ENCODE results near the gene ZDHHC11B. TPM values are rescaled to one million over a fixed set of nuclear protein-coding genes. Genes with fewer than 3 reads are reported as not detected.
"Not testable (repeated sequence)": the region's sequence is repeated elsewhere in the genome, so short reads cannot be mapped to it uniquely, and the experiment has no call there.

ZDHHC11B gene
- total and polyA plus RNA-seq, 7 experiments from 2014 or later, result 0.13 to 5.5 (median 1.2) TPM; not detected in 2

GRCh38 chr5:754143-754632 lies 30.3 kb downstream of the ZDHHC11B start:
- H3K36me3 Mint-ChIP-seq; ATAC-seq; H3K27me3 Mint-ChIP-seq; H3K4me3 ChIP-seq (ENCODE audit: low read length); H3K4me1 ChIP-seq (ENCODE audit: control insufficient read depth in 2 of 2, insufficient read depth in 2 of 2, low read length in 2 of 2); POLR2A ChIA-PET; H3K36me3 ChIP-seq (ENCODE audit: control insufficient read depth in 2 of 3, insufficient read depth in 3 of 3, low read length in 3 of 3); intact Hi-C loops (cut with micrococcal nuclease); H3K4me3 Mint-ChIP-seq; H3K27ac Mint-ChIP-seq; DNase-seq; H3K9me3 Mint-ChIP-seq; H3K9me3 ChIP-seq (ENCODE audit: control insufficient read depth in 2 of 3, low read length in 3 of 3); CTCF ChIA-PET; H3K27me3 ChIP-seq (ENCODE audit: control insufficient read depth in 2 of 2, insufficient read depth in 2 of 2, low read length in 2 of 2); H3K27ac ChIP-seq (ENCODE audit: low read depth, low read length): not testable (repeated sequence)
- peaks cover 4 to 13% (median 5%) of the 10 kb centered on the region in 7 donors for H3K4me1 Mint-ChIP-seq

DNA sequence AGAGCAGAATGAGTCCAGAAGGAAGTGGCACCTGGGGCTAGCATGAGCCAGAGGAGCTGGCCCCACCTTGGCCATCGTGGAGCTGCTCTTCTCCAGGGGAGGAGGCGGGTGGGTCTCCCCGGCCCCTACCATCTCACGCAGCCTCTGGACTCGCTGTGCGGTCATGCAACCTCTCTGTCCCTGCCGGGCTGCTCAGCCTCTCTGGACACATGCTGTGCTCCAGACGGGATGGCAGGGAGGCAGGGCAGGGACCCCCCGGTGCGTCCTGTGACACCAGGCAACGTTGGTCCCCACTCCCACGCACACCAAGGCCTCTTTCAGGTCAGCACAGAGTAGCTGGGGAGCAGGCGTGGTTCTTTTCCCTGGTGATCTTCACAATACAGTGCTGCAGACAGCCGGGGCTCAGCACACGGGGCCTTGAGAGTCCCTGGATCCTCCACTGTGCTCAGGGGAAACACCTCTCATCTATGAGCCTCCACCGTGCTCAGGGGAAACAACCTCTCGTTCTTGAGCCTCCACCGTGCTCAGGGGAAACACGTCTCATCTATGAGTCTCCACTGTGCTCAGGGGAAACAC lies 30.9 kb downstream of the ZDHHC11B start:
- H3K9me3 Mint-ChIP-seq; H3K4me1 ChIP-seq (ENCODE audit: control insufficient read depth in 2 of 2, insufficient read depth in 2 of 2, low read length in 2 of 2); POLR2A ChIA-PET; H3K4me3 ChIP-seq (ENCODE audit: low read length); DNase-seq; H3K27me3 ChIP-seq (ENCODE audit: control insufficient read depth in 2 of 2, insufficient read depth in 2 of 2, low read length in 2 of 2); H3K27ac Mint-ChIP-seq; CTCF ChIA-PET; H3K4me3 Mint-ChIP-seq; H3K36me3 ChIP-seq (ENCODE audit: control insufficient read depth in 2 of 3, insufficient read depth in 3 of 3, low read length in 3 of 3); ATAC-seq; H3K27me3 Mint-ChIP-seq; H3K36me3 Mint-ChIP-seq; intact Hi-C loops (cut with micrococcal nuclease); H3K9me3 ChIP-seq (ENCODE audit: control insufficient read depth in 2 of 3, low read length in 3 of 3); H3K27ac ChIP-seq (ENCODE audit: low read depth, low read length); H3K4me1 Mint-ChIP-seq: not testable (repeated sequence)

- ATAC-seq; H3K27me3 Mint-ChIP-seq; H3K4me1 Mint-ChIP-seq; POLR2A ChIA-PET; H3K36me3 ChIP-seq (ENCODE audit: control insufficient read depth in 2 of 3, insufficient read depth in 3 of 3, low read length in 3 of 3); CTCF ChIA-PET; H3K4me3 Mint-ChIP-seq; intact Hi-C loops (cut with micrococcal nuclease); H3K4me1 ChIP-seq (ENCODE audit: control insufficient read depth in 2 of 2, insufficient read depth in 2 of 2, low read length in 2 of 2); H3K9me3 ChIP-seq (ENCODE audit: control insufficient read depth in 2 of 3, low read length in 3 of 3); H3K27me3 ChIP-seq (ENCODE audit: control insufficient read depth in 2 of 2, insufficient read depth in 2 of 2, low read length in 2 of 2); H3K27ac ChIP-seq (ENCODE audit: low read depth, low read length); H3K36me3 Mint-ChIP-seq; DNase-seq; H3K9me3 Mint-ChIP-seq; H3K27ac Mint-ChIP-seq; H3K4me3 ChIP-seq (ENCODE audit: low read length): not testable (repeated sequence)
Observed at GRCh38 chr5:752532-753115, 31.9 kb downstream of the ZDHHC11B start.

- ATAC-seq; H3K4me1 ChIP-seq (ENCODE audit: control insufficient read depth in 2 of 2, insufficient read depth in 2 of 2, low read length in 2 of 2); H3K4me1 Mint-ChIP-seq; intact Hi-C loops (cut with micrococcal nuclease); H3K9me3 Mint-ChIP-seq; H3K36me3 Mint-ChIP-seq; H3K27me3 ChIP-seq (ENCODE audit: control insufficient read depth in 2 of 2, insufficient read depth in 2 of 2, low read length in 2 of 2); CTCF ChIA-PET; POLR2A ChIA-PET; H3K4me3 ChIP-seq (ENCODE audit: low read length); H3K36me3 ChIP-seq (ENCODE audit: control insufficient read depth in 2 of 3, insufficient read depth in 3 of 3, low read length in 3 of 3); H3K27me3 Mint-ChIP-seq; H3K9me3 ChIP-seq (ENCODE audit: control insufficient read depth in 2 of 3, low read length in 3 of 3); H3K4me3 Mint-ChIP-seq; H3K27ac Mint-ChIP-seq; DNase-seq; H3K27ac ChIP-seq (ENCODE audit: low read depth, low read length): not testable (repeated sequence)
Observed at GRCh38 chr5:751992-752391, 32.5 kb downstream of the ZDHHC11B start.

DNA sequence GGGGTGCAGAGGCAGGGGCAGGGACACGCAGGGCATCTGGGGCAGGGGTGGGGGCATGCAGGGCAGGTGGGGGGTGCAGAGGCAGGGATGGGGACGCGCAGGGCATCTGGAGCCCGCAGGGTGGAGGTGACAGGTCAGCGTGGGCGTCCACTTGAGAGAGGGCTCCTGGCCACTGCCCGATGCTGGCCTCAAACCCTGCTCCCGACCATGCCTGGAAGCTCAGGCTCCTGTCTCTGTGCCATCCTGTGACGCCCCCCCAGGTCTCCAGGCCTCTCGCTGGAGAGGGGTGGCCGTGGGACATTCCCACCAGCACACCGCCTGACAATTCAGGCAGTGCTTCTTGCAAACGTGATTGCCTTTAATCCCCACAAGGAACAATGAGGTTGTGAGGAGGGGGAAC lies 33.0 kb downstream of the ZDHHC11B start:
- no peak for ATAC-seq
- ChIA-PET CTCF (no interaction called here), POLR2A (no interaction called here)
- H3K9me3 Mint-ChIP-seq, result no peaks in the 10 kb centered on the region
- no peak overlapping the region for H3K4me3 Mint-ChIP-seq
- no peaks in the 10 kb centered on the region for H3K27me3 Mint-ChIP-seq
- Histone ChIP-seq H3K4me3 (ENCODE audit: low read length) (no peak overlapping the region), H3K27me3 (ENCODE audit: control insufficient read depth in 2 of 2, insufficient read depth in 2 of 2, low read length in 2 of 2) (no peaks in the 10 kb centered on the region), H3K4me1 (ENCODE audit: control insufficient read depth in 2 of 2, insufficient read depth in 2 of 2, low read length in 2 of 2) (no peaks in the 10 kb centered on the region), H3K9me3 (ENCODE audit: control insufficient read depth in 2 of 3, low read length in 3 of 3) (no peaks in the 10 kb centered on the region), H3K36me3 (ENCODE audit: control insufficient read depth in 2 of 3, insufficient read depth in 3 of 3, low read length in 3 of 3) (no peaks in the 10 kb centered on the region), H3K27ac (ENCODE audit: low read depth, low read length) (no peak overlapping the region)
- H3K27ac Mint-ChIP-seq, result no peak overlapping the region
- H3K36me3 Mint-ChIP-seq, result no peaks in the 10 kb centered on the region
- DNase-seq, result no peak
- intact Hi-C loops (cut with micrococcal nuclease), result no loop called here
- H3K4me1 Mint-ChIP-seq, result peaks cover 0 to 2% (median 0%) of the 10 kb centered on the region in 7 donors

DNA sequence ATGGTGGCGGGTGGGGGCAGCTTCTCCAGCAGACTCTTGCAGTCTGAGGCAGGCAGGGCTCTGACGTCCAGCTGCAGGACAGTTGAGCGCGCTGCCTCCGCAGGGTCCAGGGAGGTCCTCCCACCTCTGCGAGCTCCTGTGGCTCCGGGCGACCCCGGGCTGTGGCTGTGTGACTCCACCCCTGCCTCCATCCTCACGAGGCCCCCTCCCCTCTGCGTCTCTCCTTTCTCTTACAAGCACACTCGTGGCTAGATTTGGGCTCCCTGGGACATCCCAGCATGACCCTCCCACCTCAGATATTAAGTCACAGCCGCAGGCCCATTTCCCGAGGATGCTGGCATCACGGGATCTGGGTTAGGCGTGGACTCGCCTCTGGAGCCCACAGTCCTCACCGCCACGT lies 34.3 kb downstream of the ZDHHC11B start:
- H3K4me1 ChIP-seq (ENCODE audit: control insufficient read depth in 2 of 2, insufficient read depth in 2 of 2, low read length in 2 of 2); H3K4me3 Mint-ChIP-seq; H3K36me3 ChIP-seq (ENCODE audit: control insufficient read depth in 2 of 3, insufficient read depth in 3 of 3, low read length in 3 of 3); H3K4me1 Mint-ChIP-seq; POLR2A ChIA-PET; CTCF ChIA-PET; DNase-seq; H3K4me3 ChIP-seq (ENCODE audit: low read length); H3K27ac Mint-ChIP-seq; H3K27me3 ChIP-seq (ENCODE audit: control insufficient read depth in 2 of 2, insufficient read depth in 2 of 2, low read length in 2 of 2); ATAC-seq; H3K27me3 Mint-ChIP-seq; H3K9me3 Mint-ChIP-seq; intact Hi-C loops (cut with micrococcal nuclease); H3K9me3 ChIP-seq (ENCODE audit: control insufficient read depth in 2 of 3, low read length in 3 of 3); H3K27ac ChIP-seq (ENCODE audit: low read depth, low read length); H3K36me3 Mint-ChIP-seq: not testable (repeated sequence)

- Histone ChIP-seq H3K4me1 (ENCODE audit: control insufficient read depth in 2 of 2, insufficient read depth in 2 of 2, low read length in 2 of 2) (no peaks in the 10 kb centered on the region), H3K27ac (ENCODE audit: low read depth, low read length) (no peak overlapping the region), H3K27me3 (ENCODE audit: control insufficient read depth in 2 of 2, insufficient read depth in 2 of 2, low read length in 2 of 2) (no peaks in the 10 kb centered on the region), H3K4me3 (ENCODE audit: low read length) (no peak overlapping the region), H3K9me3 (ENCODE audit: control insufficient read depth in 2 of 3, low read length in 3 of 3) (no peaks in the 10 kb centered on the region), H3K36me3 (ENCODE audit: control insufficient read depth in 2 of 3, insufficient read depth in 3 of 3, low read length in 3 of 3) (no peaks in the 10 kb centered on the region)
- H3K27me3 Mint-ChIP-seq, result peaks cover 0 to 4% (median 0%) of the 10 kb centered on the region in 5 donors
- no peaks in the 10 kb centered on the region for H3K4me1 Mint-ChIP-seq
- H3K36me3 Mint-ChIP-seq, result no peaks in the 10 kb centered on the region
- ChIA-PET CTCF (no interaction called here), POLR2A (no interaction called here)
- no peak overlapping the region for H3K27ac Mint-ChIP-seq
- no peak overlapping the region for H3K4me3 Mint-ChIP-seq
- H3K9me3 Mint-ChIP-seq, result no peaks in the 10 kb centered on the region
- intact Hi-C loops (cut with micrococcal nuclease), result no loop called here
- ATAC-seq (no peak), DNase-seq (no peak)
Observed at GRCh38 chr5:749101-749670, 35.3 kb downstream of the ZDHHC11B start.

Measured in naive thymus-derived CD4-positive, alpha-beta T cell (primary cell).